VCaP (cell line): Measurements from ENCODE around the gene UNC93A.
"Not testable (repeated sequence)": the region's sequence is repeated elsewhere in the genome, so short reads cannot be mapped to it uniquely, and the experiment has no call there.

ENCODE experiments used
- H3K27ac ChIP-seq: fragments of 450-650 bp; 2 replicates; pipeline ENCODE4 v1.5.1; 2017
- CTCF ChIP-seq: fragments of 450-650 bp; conservative IDR thresholded peaks from 2 replicates; pipeline ENCODE4 v1.5.1; 2017; ENCODE audit warnings: mild to moderate bottlenecking, moderate library complexity

Gene UNC93A

DNA sequence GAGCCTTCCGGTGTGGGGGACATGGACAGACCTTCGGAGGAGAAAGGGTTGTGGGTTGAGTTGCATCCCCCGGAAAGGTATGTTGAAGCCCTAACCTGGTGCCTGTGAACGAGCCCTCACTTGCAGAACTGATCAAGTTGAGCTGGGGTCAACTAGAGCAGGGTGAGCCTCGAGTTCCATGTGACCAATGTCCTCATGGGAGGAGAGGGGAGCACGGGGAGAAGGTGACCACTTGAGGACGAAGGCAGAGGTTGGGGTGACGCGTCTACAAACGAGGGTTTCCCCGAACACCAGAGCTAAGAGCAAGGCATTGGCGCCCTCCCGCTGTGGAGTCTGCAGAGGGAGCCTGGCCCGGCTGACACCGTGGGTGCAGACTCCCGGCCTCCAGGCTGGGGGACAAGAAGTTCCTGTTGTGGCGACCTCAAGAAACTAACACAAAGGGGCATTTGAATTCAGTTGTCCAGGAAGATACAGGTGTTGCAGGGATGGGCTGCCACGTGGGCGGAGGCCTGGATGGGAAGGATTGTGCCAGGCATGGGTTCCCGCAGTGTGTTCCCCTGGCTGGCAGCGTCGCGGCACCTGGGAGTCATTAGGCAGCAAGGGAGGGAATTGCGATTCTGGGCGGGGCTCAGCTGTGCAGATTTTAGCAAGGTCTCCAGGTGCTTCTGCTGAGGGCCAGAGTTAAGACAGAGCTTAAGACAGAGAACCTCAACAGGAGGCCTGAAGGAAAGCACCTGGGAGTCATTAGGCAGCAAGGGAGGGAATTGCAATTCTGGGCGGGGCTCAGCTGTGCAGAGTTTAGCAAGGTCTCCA, 20.4 kb upstream of the UNC93A start:
- TF ChIP-seq CTCF, result no peak
- H3K27ac ChIP-seq, result no peak overlapping the region

GRCh38 chr6:167272151-167272550, 19.0 kb upstream of the UNC93A start:
- no peak for TF ChIP-seq CTCF
- no peak overlapping the region for H3K27ac ChIP-seq

GRCh38 chr6:167272696-167273379, 18.3 kb upstream of the UNC93A start:
- no peak overlapping the region for H3K27ac ChIP-seq
- TF ChIP-seq CTCF, result no peak

GRCh38 chr6:167274270-167274669, 16.8 kb upstream of the UNC93A start:
- TF ChIP-seq CTCF, result no peak
- H3K27ac ChIP-seq, result peak overlapping the region; percentile 46; the same call in 1 of the 2 replicates

GRCh38 chr6:167275001-167275400, 16.1 kb upstream of the UNC93A start:
- peak overlapping the region; percentile 46 for H3K27ac ChIP-seq
- TF ChIP-seq CTCF, result no peak

DNA sequence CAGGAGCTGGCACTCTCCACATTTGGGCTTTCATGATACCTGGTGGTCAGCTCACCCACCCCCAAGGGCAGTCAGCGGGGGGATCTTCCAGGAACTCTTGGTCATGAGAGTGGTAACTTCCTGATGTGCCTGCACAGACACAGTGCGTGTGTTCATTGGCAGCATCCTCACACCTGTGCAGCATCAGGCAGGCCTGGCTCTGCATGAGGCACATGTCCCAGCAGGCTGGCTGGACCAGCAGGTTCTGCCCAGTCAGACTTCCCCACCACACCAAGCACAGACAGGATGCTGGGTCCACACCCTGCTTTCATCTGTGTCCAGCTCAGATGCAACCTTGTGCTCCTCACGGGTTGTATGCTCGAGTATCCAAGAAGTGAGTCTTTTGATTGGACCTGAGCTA, 15.7 kb upstream of the UNC93A start:
- no peak for TF ChIP-seq CTCF
- peak overlapping the region; percentile 46 for H3K27ac ChIP-seq

DNA sequence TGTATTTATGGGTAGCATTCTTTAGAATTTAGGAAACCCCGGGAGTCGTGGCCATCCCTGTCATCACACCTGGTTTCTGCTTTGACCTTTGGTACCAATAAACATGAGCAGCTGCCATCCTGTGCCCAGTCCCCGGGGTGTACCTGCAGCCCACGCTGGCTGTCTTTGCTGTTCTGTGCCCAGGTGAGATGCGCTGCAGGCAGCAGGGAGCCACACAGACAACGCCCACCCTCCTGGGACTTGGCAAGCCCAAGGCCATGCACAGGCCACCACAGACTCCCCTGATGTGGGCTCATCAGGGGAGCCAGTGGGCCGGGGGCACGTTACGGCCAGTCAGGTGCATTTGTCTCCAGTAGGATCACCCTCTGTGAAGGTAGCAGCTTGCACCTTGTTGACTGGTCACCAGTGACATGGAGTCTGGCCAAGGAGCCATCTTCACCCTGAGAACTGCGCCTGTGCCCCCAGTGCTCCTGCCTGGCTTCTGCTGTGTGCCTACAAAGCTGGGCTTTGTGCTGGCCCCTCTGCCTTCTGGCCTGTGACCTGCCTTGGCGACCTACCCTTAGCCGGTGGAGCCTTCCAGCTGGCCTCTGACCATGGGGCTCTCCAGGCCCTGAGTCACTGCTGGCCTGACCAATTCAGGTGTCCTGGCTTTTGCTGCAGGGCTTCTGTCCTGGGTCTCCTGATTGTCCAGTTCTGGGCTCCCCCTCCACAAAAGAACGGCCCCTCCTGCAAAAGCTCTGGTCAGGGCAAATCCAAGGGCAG, 14.2 kb upstream of the UNC93A start:
- no peak overlapping the region for H3K27ac ChIP-seq
- TF ChIP-seq CTCF, result no peak

DNA sequence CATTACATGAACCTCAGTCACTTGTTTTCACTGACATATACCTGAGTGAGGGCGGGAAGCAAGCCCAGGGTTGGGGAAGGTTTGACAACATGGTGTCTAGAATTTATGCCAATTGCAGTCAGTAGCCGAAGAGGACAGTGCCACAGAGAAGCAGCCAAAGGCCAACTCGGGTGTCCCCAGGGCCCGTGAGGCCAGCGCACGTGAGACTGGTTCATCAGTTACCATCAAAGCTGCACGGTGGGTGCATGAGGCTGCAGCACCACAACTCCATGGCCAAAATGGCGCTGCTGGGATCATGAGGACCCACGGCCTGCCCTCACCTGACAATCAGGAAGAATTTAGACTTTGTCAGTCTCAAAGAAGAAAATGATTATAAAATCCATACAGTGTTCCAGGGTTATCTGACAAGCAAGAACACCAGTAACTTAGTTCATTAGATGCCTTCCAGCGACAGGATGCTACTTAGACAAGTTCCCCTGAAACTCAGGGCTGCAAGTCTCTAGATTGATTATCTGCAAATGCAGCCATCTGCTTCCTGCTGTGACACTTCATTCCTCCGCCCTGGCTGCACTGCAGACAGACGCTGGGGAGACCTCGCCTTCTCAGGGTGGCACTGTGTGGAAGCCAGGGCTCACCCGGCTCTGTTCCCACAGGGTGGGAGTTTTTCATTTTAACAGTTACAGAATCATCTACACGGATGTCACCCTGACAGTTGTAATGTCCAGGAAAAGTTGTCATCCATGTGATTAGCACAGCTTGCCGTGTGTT, 12.8 kb upstream of the UNC93A start:
- H3K27ac ChIP-seq, result not testable (repeated sequence)
